Measurements from ENCODE around the gene TECPR2.

Gene TECPR2

GRCh38 chr14:102545461-102546265, 182.9 kb downstream of the TECPR2 start:
- TF ChIP-seq CTCF (IDR thresholded peaks at IDR 0.05), result no peak

GRCh38 chr14:102548616-102549240, 186.0 kb downstream of the TECPR2 start:
- no peak for TF ChIP-seq CTCF (IDR thresholded peaks at IDR 0.05)
